ENCODE results near the gene MX1. TPM values are rescaled to one million over a fixed set of nuclear protein-coding genes. Genes with fewer than 3 reads are reported as not detected.

The MX1 gene
- total and polyA plus RNA-seq, 4 donors = 15.1 to 21.3 (median 18.0) TPM

- DNase-seq (ENCODE audit: low spot score) = no peak
- peaks cover 10 to 30% (median 19%) of the 10 kb centered on the region in 4 donors for H3K4me1 ChIP-seq (ENCODE audit: control insufficient read depth in 4 of 4, insufficient read depth in 4 of 4, low read length in 3 of 4)
- H3K9ac ChIP-seq (ENCODE audit: low read depth in 1 of 2, low read length in 2 of 2) = no peak overlapping the region
- 80% methylated on average over 15 of the region's 15 CpGs for WGBS
- peaks cover 5 to 23% (median 9%) of the 10 kb centered on the region in 4 donors for H3K36me3 ChIP-seq (ENCODE audit: control insufficient read depth in 4 of 4, insufficient read depth in 3 of 4, low read depth in 1 of 4, low read length in 3 of 4)
- H3K4me3 ChIP-seq (ENCODE audit: low read depth in 1 of 3, low read length in 3 of 3) = no peak overlapping the region
- TF ChIP-seq HNF4G (IDR thresholded peaks at IDR 0.05) (no peak), HNF4A (conservative IDR thresholded peaks at IDR 0.05) (no peak), MAX (IDR thresholded peaks at IDR 0.05) (no peak), CTCF (IDR thresholded peaks at IDR 0.05; ENCODE audit: low read depth, low read length, missing input control) (peak; percentile 32), JUND (IDR thresholded peaks at IDR 0.05) (no peak), RAD21 (IDR thresholded peaks at IDR 0.05) (peak; percentile 71 to 79), TAF1 (conservative IDR thresholded peaks at IDR 0.05) (no peak), ATF3 (IDR thresholded peaks at IDR 0.05) (no peak), EGR1 (IDR thresholded peaks at IDR 0.05; ENCODE audit: low read depth in 2 of 2) (no peak)
- no peaks in the 10 kb centered on the region for H3K27me3 ChIP-seq (ENCODE audit: control insufficient read depth in 4 of 4, insufficient read depth in 4 of 4, low read length in 3 of 4)
- no peaks in the 10 kb centered on the region for H3K9me3 ChIP-seq (ENCODE audit: control insufficient read depth in 4 of 4, low read length in 3 of 4)
- no peak overlapping the region for H3K27ac ChIP-seq (ENCODE audit: low read depth in 1 of 2, low read length in 2 of 2)
Measured at GRCh38 chr21:41475714-41476420, 49.8 kb downstream of the MX1 start.

GRCh38 chr21:41477641-41478318 is 51.7 kb downstream of the MX1 start:
- WGBS = 25% methylated on average over 15 of the region's 15 CpGs
- Histone ChIP-seq H3K4me1 (ENCODE audit: control insufficient read depth in 4 of 4, insufficient read depth in 4 of 4, low read length in 3 of 4) (peaks cover 10 to 31% (median 20%) of the 10 kb centered on the region in 4 donors), H3K4me3 (ENCODE audit: low read depth in 1 of 3, low read length in 3 of 3) (no peak overlapping the region), H3K27me3 (ENCODE audit: control insufficient read depth in 4 of 4, insufficient read depth in 4 of 4, low read length in 3 of 4) (no peaks in the 10 kb centered on the region), H3K9me3 (ENCODE audit: control insufficient read depth in 4 of 4, low read length in 3 of 4) (no peaks in the 10 kb centered on the region), H3K27ac (ENCODE audit: low read depth in 1 of 2, low read length in 2 of 2) (no peak overlapping the region), H3K36me3 (ENCODE audit: control insufficient read depth in 4 of 4, insufficient read depth in 3 of 4, low read depth in 1 of 4, low read length in 3 of 4) (peaks cover 0 to 8% (median 5%) of the 10 kb centered on the region in 4 donors), H3K9ac (ENCODE audit: low read depth in 1 of 2, low read length in 2 of 2) (no peak overlapping the region)
- TF ChIP-seq TAF1 (conservative IDR thresholded peaks at IDR 0.05) (no peak), REST (IDR thresholded peaks at IDR 0.05) (no peak), SP1 (IDR thresholded peaks at IDR 0.05) (peak; percentile 52), HNF4A (conservative IDR thresholded peaks at IDR 0.05) (peak; percentile 64 to 73), NR2F2 (IDR thresholded peaks at IDR 0.05) (no peak), JUND (IDR thresholded peaks at IDR 0.05) (no peak), MAX (IDR thresholded peaks at IDR 0.05) (no peak), RAD21 (IDR thresholded peaks at IDR 0.05) (peak in 1 of 2 donors; percentile 48), FOXA2 (IDR thresholded peaks at IDR 0.05) (no peak), EGR1 (IDR thresholded peaks at IDR 0.05; ENCODE audit: low read depth in 2 of 2) (no peak), FOXA1 (IDR thresholded peaks at IDR 0.05) (no peak), HNF4G (IDR thresholded peaks at IDR 0.05) (no peak), ZBTB33 (IDR thresholded peaks at IDR 0.05) (no peak), YY1 (IDR thresholded peaks at IDR 0.05) (no peak), RXRA (IDR thresholded peaks at IDR 0.05) (peak; percentile 38 to 52), ATF3 (IDR thresholded peaks at IDR 0.05) (no peak)
- DNase-seq (ENCODE audit: low spot score) = no peak
